GM18870 (cell line): Measurements from ENCODE around the gene DIPK1C.

Experiments used
- ATAC-seq: cut with Tn5 transposase; IDR thresholded peaks from one replicate; pipeline ENCODE4 v1.9.1; 2021; ENCODE audit warnings: moderate library complexity; ENCODE audit not compliant: unreplicated experiment

Gene DIPK1C

GRCh38 chr18:74486119-74486849 is 29.2 kb upstream of the DIPK1C start:
- ATAC-seq, result no peak

GRCh38 chr18:74482697-74483096 is 25.6 kb upstream of the DIPK1C start:
- no peak for ATAC-seq

- ATAC-seq, result no peak
Measured at GRCh38 chr18:74480149-74480651, 23.1 kb upstream of the DIPK1C start.

GRCh38 chr18:74479486-74480148 is 22.5 kb upstream of the DIPK1C start:
- ATAC-seq, result no peak

GRCh38 chr18:74478880-74479279 is 21.8 kb upstream of the DIPK1C start:
- ATAC-seq, result no peak

GRCh38 chr18:74478316-74478715 is 21.2 kb upstream of the DIPK1C start:
- ATAC-seq, result no peak

GRCh38 chr18:74477771-74478170 is 20.7 kb upstream of the DIPK1C start:
- no peak for ATAC-seq

- no peak for ATAC-seq
Measured at GRCh38 chr18:74476140-74476539, 19.0 kb upstream of the DIPK1C start.

- no peak for ATAC-seq
Measured at GRCh38 chr18:74473976-74474640, 17.0 kb upstream of the DIPK1C start.

GRCh38 chr18:74472312-74472711 is 15.2 kb upstream of the DIPK1C start:
- ATAC-seq, result no peak

GRCh38 chr18:74468547-74469061 is 11.5 kb upstream of the DIPK1C start:
- no peak for ATAC-seq

- ATAC-seq, result no peak
Measured at GRCh38 chr18:74465775-74466174, 8.7 kb upstream of the DIPK1C start.

- no peak for ATAC-seq
Measured at GRCh38 chr18:74463983-74464382, 6.9 kb upstream of the DIPK1C start.

GRCh38 chr18:74463254-74463653 is 6.1 kb upstream of the DIPK1C start:
- ATAC-seq, result no peak

GRCh38 chr18:74460825-74461224 is 3.7 kb upstream of the DIPK1C start:
- ATAC-seq, result no peak

- ATAC-seq, result no peak
Measured at GRCh38 chr18:74459889-74460288, 2.8 kb upstream of the DIPK1C start.

- ATAC-seq, result no peak
Measured at GRCh38 chr18:74457725-74458421, 765 bp upstream of the DIPK1C start.

GRCh38 chr18:74456349-74457042 is 612 bp downstream of the DIPK1C start:
- ATAC-seq, result no peak

- ATAC-seq, result no peak
Measured at GRCh38 chr18:74456017-74456348, 1.1 kb downstream of the DIPK1C start.

- no peak for ATAC-seq
Measured at GRCh38 chr18:74455386-74455785, 1.7 kb downstream of the DIPK1C start.
